KOPT-K1 (cell line): ENCODE measurements around the gene TMTC2.
A peak's percentile ranks its signal among the peaks of the same experiment; 100 is the strongest.

Source experiments
- H3K27ac ChIP-seq: fragments of 200-600 bp; sonication (generic); 2 replicates; pipeline ENCODE4 v1.5.1; 2016; ENCODE audit warnings: antibody characterized with exemption, mild to moderate bottlenecking, low read depth, low read length; ENCODE audit not compliant: poor library complexity, severe bottlenecking
- H3K36me3 ChIP-seq: fragments of 200-600 bp; sonication (generic); 2 replicates; pipeline ENCODE4 v1.5.1; 2017; ENCODE audit warnings: antibody characterized with exemption, mild to moderate bottlenecking, low read length, moderate library complexity; ENCODE audit not compliant: insufficient read depth
- H3K9me3 ChIP-seq: fragments of 200-600 bp; sonication (generic); 2 replicates; pipeline ENCODE4 v1.5.1; 2017; ENCODE audit warnings: antibody characterized with exemption, low read length, mild to moderate bottlenecking; ENCODE audit not compliant: insufficient read depth, poor library complexity, severe bottlenecking

TMTC2 gene

GRCh38 chr12:82665142-82665923 is 21.4 kb upstream of the TMTC2 start:
- Histone ChIP-seq H3K9me3 (no peaks in the 10 kb centered on the region), H3K27ac (no peak overlapping the region), H3K36me3 (no peaks in the 10 kb centered on the region)

GRCh38 chr12:82666830-82667229 is 19.9 kb upstream of the TMTC2 start:
- no peak overlapping the region for H3K27ac ChIP-seq
- H3K9me3 ChIP-seq = no peaks in the 10 kb centered on the region
- H3K36me3 ChIP-seq = no peaks in the 10 kb centered on the region

- Histone ChIP-seq H3K27ac (no peak overlapping the region), H3K36me3 (no peaks in the 10 kb centered on the region)
These were observed 15.0 kb upstream of the TMTC2 start for GRCh38 chr12:82671673-82672195.

GRCh38 chr12:82672811-82673495 is 13.8 kb upstream of the TMTC2 start:
- H3K27ac ChIP-seq = no peak overlapping the region
- no peaks in the 10 kb centered on the region for H3K36me3 ChIP-seq
- H3K9me3 ChIP-seq = no peaks in the 10 kb centered on the region

More at GRCh38 chr12:82671673-82672195, 15.0 kb upstream of the TMTC2 start:
- no peaks in the 10 kb centered on the region for H3K9me3 ChIP-seq

GRCh38 chr12:82673698-82674097 is 13.0 kb upstream of the TMTC2 start:
- Histone ChIP-seq H3K9me3 (no peaks in the 10 kb centered on the region), H3K27ac (no peak overlapping the region), H3K36me3 (no peaks in the 10 kb centered on the region)

- no peak overlapping the region for H3K27ac ChIP-seq
- H3K9me3 ChIP-seq = no peaks in the 10 kb centered on the region
- no peaks in the 10 kb centered on the region for H3K36me3 ChIP-seq
These were observed 11.5 kb upstream of the TMTC2 start for GRCh38 chr12:82675246-82675645.

GRCh38 chr12:82682326-82682725 is 4.4 kb upstream of the TMTC2 start:
- Histone ChIP-seq H3K9me3 (no peaks in the 10 kb centered on the region), H3K27ac (no peak overlapping the region), H3K36me3 (no peaks in the 10 kb centered on the region)

- Histone ChIP-seq H3K36me3 (no peaks in the 10 kb centered on the region), H3K27ac (no peak overlapping the region), H3K9me3 (no peaks in the 10 kb centered on the region)
These were observed 3.9 kb upstream of the TMTC2 start for GRCh38 chr12:82682851-82683261.

GRCh38 chr12:82685790-82686167 is 927 bp upstream of the TMTC2 start:
- Histone ChIP-seq H3K9me3 (no peaks in the 10 kb centered on the region), H3K36me3 (no peaks in the 10 kb centered on the region), H3K27ac (no peak overlapping the region)

- Histone ChIP-seq H3K36me3 (no peaks in the 10 kb centered on the region), H3K9me3 (no peaks in the 10 kb centered on the region), H3K27ac (peak overlapping the region; percentile 15)
These were observed 610 bp downstream of the TMTC2 start for GRCh38 chr12:82687021-82688011.

- H3K36me3 ChIP-seq = no peaks in the 10 kb centered on the region
- H3K27ac ChIP-seq = no peak overlapping the region
- H3K9me3 ChIP-seq = no peaks in the 10 kb centered on the region
These were observed 1.4 kb downstream of the TMTC2 start for GRCh38 chr12:82688035-82688501.

GRCh38 chr12:82688596-82688995 is 1.9 kb downstream of the TMTC2 start:
- Histone ChIP-seq H3K27ac (no peak overlapping the region), H3K36me3 (no peaks in the 10 kb centered on the region), H3K9me3 (no peaks in the 10 kb centered on the region)

GRCh38 chr12:82690006-82690405 is 3.3 kb downstream of the TMTC2 start:
- no peak overlapping the region for H3K27ac ChIP-seq
- no peaks in the 10 kb centered on the region for H3K36me3 ChIP-seq

GRCh38 chr12:82691513-82691912 is 4.8 kb downstream of the TMTC2 start:
- Histone ChIP-seq H3K27ac (no peak overlapping the region), H3K36me3 (no peaks in the 10 kb centered on the region), H3K9me3 (no peaks in the 10 kb centered on the region)

More at GRCh38 chr12:82690006-82690405, 3.3 kb downstream of the TMTC2 start:
- H3K9me3 ChIP-seq = no peaks in the 10 kb centered on the region
